OCI-LY1 (cell line): Measurements from ENCODE around the gene ATXN1.

Experiments used
- H2AFZ ChIP-seq: fragments of 200-600 bp; sonication (generic), shearing (Covaris generic); 2 replicates; pipeline ENCODE4 v1.6.0; 2014; ENCODE audit warnings: antibody characterized with exemption, mild to moderate bottlenecking, low read length
- H3F3A ChIP-seq: fragments of 200-600 bp; sonication (generic), shearing (Covaris generic); 2 replicates; pipeline ENCODE4 v1.6.0; 2014; ENCODE audit warnings: mild to moderate bottlenecking, antibody characterized with exemption, low read length, moderate library complexity; ENCODE audit not compliant: insufficient read depth
- H3K27ac ChIP-seq: fragments of 200-600 bp; sonication (generic); 2 replicates; pipeline ENCODE4 v1.5.1; 2014; ENCODE audit warnings: low read length, mixed run types, mild to moderate bottlenecking, low read depth; ENCODE audit not compliant: poor library complexity, severe bottlenecking
- H3K27me3 ChIP-seq: fragments of 200-600 bp; sonication (generic); 2 replicates; pipeline ENCODE4 v1.6.0; 2014; ENCODE audit warnings: antibody characterized with exemption, mild to moderate bottlenecking, low read length, moderate library complexity; ENCODE audit not compliant: insufficient read depth
- H3K36me3 ChIP-seq: fragments of 200-600 bp; sonication (generic); 2 replicates; pipeline ENCODE4 v1.6.1; 2014; ENCODE audit warnings: mild to moderate bottlenecking, antibody characterized with exemption, low read length, moderate library complexity, mixed read lengths; ENCODE audit not compliant: insufficient read depth
- H3K4me1 ChIP-seq: fragments of 200-600 bp; sonication (generic); 2 replicates; pipeline ENCODE4 v1.5.1; 2014; ENCODE audit warnings: mild to moderate bottlenecking, low read length, moderate library complexity; ENCODE audit not compliant: insufficient read depth, severe bottlenecking
- H3K4me2 ChIP-seq: fragments of 200-600 bp; sonication (generic), shearing (Covaris generic); 2 replicates; pipeline ENCODE4 v1.6.1; 2014; ENCODE audit warnings: low read length
- H3K4me3 ChIP-seq: fragments of 200-600 bp; sonication (generic); 2 replicates; pipeline ENCODE4 v1.5.1; 2014; ENCODE audit warnings: low read length, low read depth, mild to moderate bottlenecking, mixed read lengths; ENCODE audit not compliant: poor library complexity, severe bottlenecking
- H3K79me2 ChIP-seq: fragments of 200-600 bp; shearing (Covaris generic); 2 replicates; pipeline ENCODE4 v1.6.1; 2016; ENCODE audit warnings: mixed run types, low read length, mixed read lengths; ENCODE audit not compliant: insufficient read depth
- H3K9ac ChIP-seq: fragments of 200-600 bp; sonication (generic), shearing (Covaris generic); 2 replicates; pipeline ENCODE4 v1.6.1; 2014; ENCODE audit warnings: mild to moderate bottlenecking, low read length, mixed read lengths
- H3K9me2 ChIP-seq: fragments of 200-600 bp; sonication (generic), shearing (Covaris generic); 2 replicates; pipeline ENCODE4 v1.6.1; 2014; ENCODE audit warnings: low read depth, mild to moderate bottlenecking, low read length, mixed read lengths
- H3K9me3 ChIP-seq: fragments of 200-600 bp; shearing (Covaris generic); 2 replicates; pipeline ENCODE4 v1.6.1; 2014; ENCODE audit warnings: low read length, mixed read lengths
- H4K20me1 ChIP-seq: fragments of 200-600 bp; sonication (generic), shearing (Covaris generic); 2 replicates; pipeline ENCODE4 v1.6.0; 2016; ENCODE audit warnings: mild to moderate bottlenecking, low read length; ENCODE audit not compliant: insufficient read depth
- CTCF ChIP-seq: fragments of 200-600 bp; sonication (generic), shearing (Covaris generic); IDR thresholded peaks from 2 replicates; pipeline ENCODE4 v1.5.1; 2017; ENCODE audit warnings: mild to moderate bottlenecking, antibody characterized with exemption, low read length, moderate library complexity, mixed read lengths
- EZH2 ChIP-seq: fragments of 200-600 bp; sonication (generic), shearing (Covaris generic); IDR thresholded peaks from 2 replicates; pipeline ENCODE4 v1.8.0; 2017; ENCODE audit warnings: borderline replicate concordance, mixed run types, mild to moderate bottlenecking, antibody characterized with exemption, low read length, moderate library complexity, mixed read lengths

ATXN1 gene

GRCh38 chr6:16694781-16695578, 66.3 kb downstream of the ATXN1 start:
- Histone ChIP-seq H3K4me1 (no peaks in the 10 kb centered on the region), H3K36me3 (no peaks in the 10 kb centered on the region), H3K9me2 (no peaks in the 10 kb centered on the region), H3K9ac (no peak overlapping the region), H3K27me3 (no peaks in the 10 kb centered on the region; the same call in 1 of the 2 replicates), H3K79me2 (no peaks in the 10 kb centered on the region), H3F3A (no peaks in the 10 kb centered on the region), H3K9me3 (no peaks in the 10 kb centered on the region), H3K4me3 (no peak overlapping the region), H4K20me1 (no peaks in the 10 kb centered on the region), H3K4me2 (no peak overlapping the region), H2AFZ (no peak overlapping the region), H3K27ac (no peak overlapping the region)
- TF ChIP-seq CTCF (no peak), EZH2 (no peak)

- H3K9ac ChIP-seq: no peak overlapping the region
- H2AFZ ChIP-seq: no peak overlapping the region
- TF ChIP-seq EZH2: no peak
- TF ChIP-seq CTCF: no peak
- H3K9me3 ChIP-seq: no peaks in the 10 kb centered on the region
- H3K4me1 ChIP-seq: no peaks in the 10 kb centered on the region
- H3K36me3 ChIP-seq: no peaks in the 10 kb centered on the region
- no peak overlapping the region for H3K4me3 ChIP-seq
- no peaks in the 10 kb centered on the region for H3F3A ChIP-seq
- no peaks in the 10 kb centered on the region; the same call in 1 of the 2 replicates for H3K27me3 ChIP-seq
- H3K79me2 ChIP-seq: no peaks in the 10 kb centered on the region
- H3K9me2 ChIP-seq: no peaks in the 10 kb centered on the region
- no peak overlapping the region for H3K27ac ChIP-seq
- no peak overlapping the region for H3K4me2 ChIP-seq
- H4K20me1 ChIP-seq: no peaks in the 10 kb centered on the region
Observed at GRCh38 chr6:16691324-16691723, 69.9 kb downstream of the ATXN1 start.

DNA sequence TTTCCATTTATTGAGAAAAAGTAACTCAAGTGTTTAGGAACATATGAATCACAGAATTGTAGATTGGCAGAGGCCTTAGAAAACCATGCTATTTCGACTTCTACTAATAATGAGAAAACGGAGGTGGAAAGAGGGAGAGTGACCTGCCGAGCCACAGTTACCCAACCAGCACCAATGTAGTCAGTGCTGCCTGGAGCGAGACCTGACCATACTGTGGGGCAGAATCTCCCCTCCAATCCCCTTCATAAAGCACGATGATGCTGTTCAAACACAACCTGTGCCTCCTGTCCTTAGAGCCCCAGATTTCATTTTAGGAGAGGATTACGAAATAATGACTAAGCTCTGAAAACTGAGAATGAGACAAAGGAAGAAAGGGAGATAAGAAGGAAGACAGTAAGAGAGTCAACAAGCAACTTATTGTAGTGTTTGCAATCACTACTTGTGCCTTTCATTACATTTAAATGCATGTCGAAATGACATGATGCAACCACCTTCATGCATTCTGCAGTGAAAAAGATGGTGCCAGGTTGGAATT, 70.6 kb downstream of the ATXN1 start:
- no peaks in the 10 kb centered on the region for H3K79me2 ChIP-seq
- no peaks in the 10 kb centered on the region for H4K20me1 ChIP-seq
- H3K4me3 ChIP-seq: no peak overlapping the region
- no peaks in the 10 kb centered on the region for H3F3A ChIP-seq
- no peak overlapping the region for H2AFZ ChIP-seq
- no peak overlapping the region for H3K4me2 ChIP-seq
- H3K36me3 ChIP-seq: no peaks in the 10 kb centered on the region
- H3K9ac ChIP-seq: no peak overlapping the region
- H3K9me3 ChIP-seq: no peaks in the 10 kb centered on the region
- no peaks in the 10 kb centered on the region; the same call in 1 of the 2 replicates for H3K27me3 ChIP-seq
- no peak overlapping the region for H3K27ac ChIP-seq
- no peaks in the 10 kb centered on the region for H3K4me1 ChIP-seq
- no peaks in the 10 kb centered on the region for H3K9me2 ChIP-seq
- TF ChIP-seq EZH2: no peak
- TF ChIP-seq CTCF: no peak
